GM18951 (cell line): ENCODE measurements around the gene TMEM269.
"Not testable (repeated sequence)": the region's sequence is repeated elsewhere in the genome, so short reads cannot be mapped to it uniquely, and the experiment has no call there.

Experiments
- POLR2A ChIP-seq: IDR thresholded peaks from 4 replicates; pipeline ENCODE4 v1.6.1; 2011; ENCODE audit warnings: mild to moderate bottlenecking; ENCODE audit not compliant: insufficient read length, insufficient read depth; ENCODE audit errors: extremely low read depth
- in situ Hi-C: fragments of 300-500 bp; cut with MboI; formaldehyde crosslinking; loops from one replicate; pipeline ENCODE4 v1.12.0; 2022; ENCODE audit warnings: low sequenced_read_pairs, mixed read lengths, inconsistent platforms; ENCODE audit not compliant: unreplicated experiment

The TMEM269 gene

DNA sequence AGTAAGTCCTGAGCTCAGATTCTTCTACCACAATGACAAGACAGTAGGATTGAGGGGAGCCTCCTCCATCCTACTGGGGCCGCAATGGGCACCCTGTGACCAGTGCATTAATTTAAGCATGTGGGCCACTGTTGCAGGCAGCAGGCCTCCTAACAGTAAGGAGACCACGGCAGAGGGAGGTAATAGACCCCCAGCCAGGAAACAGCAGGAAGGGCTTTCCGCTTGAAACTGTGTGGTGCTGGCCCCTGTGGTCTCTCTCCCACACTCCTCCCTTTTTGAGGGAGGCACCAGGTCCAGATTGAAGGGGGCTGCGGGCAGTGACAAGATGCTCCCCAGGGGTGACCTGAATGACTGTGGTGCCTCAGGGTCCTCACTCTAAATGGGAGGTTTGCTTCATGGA lies 43.1 kb upstream of the TMEM269 start:
- TF ChIP-seq POLR2A, result no peak
- in situ Hi-C loops, result loop anchor here (10.0 kb wide), 1 partner anchor 837 kb away; no protein-coding TSS in a partner anchor

DNA sequence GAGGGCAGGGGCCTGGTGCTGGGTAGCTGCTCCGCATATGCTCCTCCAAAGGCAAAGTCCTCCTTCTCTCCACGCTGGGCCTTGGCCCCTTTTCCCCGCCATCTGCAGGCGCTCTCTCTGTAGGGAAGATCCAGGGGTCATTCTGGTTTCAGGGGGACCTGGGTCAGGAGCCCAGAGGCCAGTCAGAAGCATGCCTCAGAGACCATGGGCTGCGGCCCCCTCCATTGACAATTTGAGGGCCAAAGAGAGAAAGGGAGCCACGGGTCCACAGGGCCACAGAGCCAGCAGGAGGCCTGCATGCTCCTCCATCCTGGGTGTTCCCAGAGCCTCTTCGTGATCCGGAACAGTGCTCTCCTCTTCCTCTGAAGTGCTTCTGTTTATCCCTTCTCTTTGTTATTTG lies 42.6 kb upstream of the TMEM269 start:
- in situ Hi-C loops, result loop anchor here (10.0 kb wide), 1 partner anchor 837 kb away; no protein-coding TSS in a partner anchor
- no peak for TF ChIP-seq POLR2A

GRCh38 chr1:42742617-42743316 lies 42.0 kb upstream of the TMEM269 start:
- no peak for TF ChIP-seq POLR2A
- in situ Hi-C loops, result loop anchor here (10.0 kb wide), 1 partner anchor 838 kb away; no protein-coding TSS in a partner anchor

DNA sequence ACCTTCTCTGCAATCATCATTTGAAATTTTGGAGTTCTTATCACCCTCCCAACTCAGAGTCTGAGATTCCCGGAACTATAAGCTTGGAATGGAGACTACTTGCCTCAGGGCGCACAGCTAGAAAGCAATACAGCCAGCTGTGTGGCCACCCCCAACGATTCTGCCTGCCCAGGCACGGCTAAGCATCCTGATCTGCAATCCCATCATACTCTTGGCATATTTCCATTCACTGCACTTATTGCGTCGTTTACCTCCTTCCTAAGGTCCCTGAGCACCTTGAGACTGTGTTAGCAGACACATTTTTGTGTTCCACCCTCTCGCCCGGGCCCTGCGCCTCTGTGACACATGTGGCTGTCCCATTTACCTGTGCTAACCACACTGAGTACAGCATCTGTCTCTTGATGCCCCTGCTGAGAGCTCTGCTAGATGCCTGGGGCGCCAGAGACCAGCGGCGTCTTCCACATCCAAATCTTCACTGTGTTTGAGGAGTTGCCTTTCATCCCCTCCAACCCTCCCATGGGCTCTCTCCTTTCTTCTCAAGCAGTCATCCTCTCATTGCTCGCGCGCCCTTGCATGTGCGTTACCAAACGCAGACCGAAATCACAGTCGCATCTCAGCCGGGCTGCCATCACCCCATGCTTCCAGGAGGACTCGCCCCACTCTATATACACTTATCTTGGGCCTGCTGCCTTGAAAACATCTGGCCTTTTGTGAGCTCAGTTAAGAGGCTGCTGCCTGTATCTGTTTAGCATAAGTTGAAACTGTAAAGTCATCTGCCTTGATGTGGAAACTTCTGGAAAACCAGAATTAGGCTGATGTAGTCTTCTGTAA lies 41.3 kb upstream of the TMEM269 start:
- no peak for TF ChIP-seq POLR2A
- in situ Hi-C loops, result loop anchor here (10.0 kb wide), 1 partner anchor 839 kb away; no protein-coding TSS in a partner anchor

- in situ Hi-C loops, result loop anchor here (10.0 kb wide), 1 partner anchor 839 kb away; no protein-coding TSS in a partner anchor
- no peak for TF ChIP-seq POLR2A
Observed at GRCh38 chr1:42744148-42744413, 40.7 kb upstream of the TMEM269 start.

GRCh38 chr1:42745851-42746250 lies 38.9 kb upstream of the TMEM269 start:
- in situ Hi-C loops, result loop anchor here (10.0 kb wide), 1 partner anchor 841 kb away; no protein-coding TSS in a partner anchor
- TF ChIP-seq POLR2A, result no peak

GRCh38 chr1:42746436-42747105 lies 38.2 kb upstream of the TMEM269 start:
- no peak for TF ChIP-seq POLR2A
- in situ Hi-C loops, result loop anchor here (10.0 kb wide), 1 partner anchor 842 kb away; no protein-coding TSS in a partner anchor

DNA sequence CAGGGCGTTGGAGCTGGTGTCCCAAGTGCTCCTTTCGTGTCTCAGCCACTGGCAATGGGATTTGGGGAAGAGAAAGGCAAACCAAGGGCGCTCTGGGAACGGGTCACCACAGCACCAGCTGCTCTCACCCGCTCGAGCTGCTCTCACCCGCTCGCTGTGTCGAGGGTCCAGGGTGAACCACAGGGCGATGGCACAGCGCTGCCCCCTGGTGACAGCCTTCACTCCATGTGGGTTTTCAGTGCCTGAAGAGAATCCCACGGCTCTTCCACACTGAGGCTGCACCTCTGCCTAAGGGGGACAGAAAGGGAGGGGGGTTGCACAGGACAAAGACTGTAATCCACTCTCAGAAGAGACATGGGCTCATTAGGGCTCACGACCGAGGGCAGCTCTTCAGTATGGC lies 37.7 kb upstream of the TMEM269 start:
- no peak for TF ChIP-seq POLR2A
- in situ Hi-C loops, result loop anchor here (10.0 kb wide), 1 partner anchor 842 kb away; no protein-coding TSS in a partner anchor

DNA sequence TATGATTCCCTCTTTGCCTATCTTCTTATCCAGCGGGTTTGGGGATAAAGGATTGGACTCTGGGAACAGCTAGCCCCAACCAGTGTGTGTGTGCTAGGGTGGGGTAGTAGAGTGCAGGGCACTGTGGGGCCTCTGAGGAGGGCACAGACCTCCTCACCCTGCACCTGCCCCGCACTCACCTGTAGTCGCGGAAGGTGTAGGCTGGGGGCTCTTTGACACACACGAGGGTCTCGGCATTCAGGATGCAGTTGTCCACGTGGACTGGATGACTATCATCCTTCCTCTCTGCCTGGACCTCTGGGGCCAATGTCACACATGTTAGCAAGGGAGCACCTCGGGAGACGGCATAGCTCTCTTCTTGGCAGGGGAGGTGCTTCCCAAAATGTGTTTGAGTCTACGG lies 36.8 kb upstream of the TMEM269 start:
- TF ChIP-seq POLR2A, result no peak
- in situ Hi-C loops, result loop anchor here (10.0 kb wide), 1 partner anchor 843 kb away; no protein-coding TSS in a partner anchor

DNA sequence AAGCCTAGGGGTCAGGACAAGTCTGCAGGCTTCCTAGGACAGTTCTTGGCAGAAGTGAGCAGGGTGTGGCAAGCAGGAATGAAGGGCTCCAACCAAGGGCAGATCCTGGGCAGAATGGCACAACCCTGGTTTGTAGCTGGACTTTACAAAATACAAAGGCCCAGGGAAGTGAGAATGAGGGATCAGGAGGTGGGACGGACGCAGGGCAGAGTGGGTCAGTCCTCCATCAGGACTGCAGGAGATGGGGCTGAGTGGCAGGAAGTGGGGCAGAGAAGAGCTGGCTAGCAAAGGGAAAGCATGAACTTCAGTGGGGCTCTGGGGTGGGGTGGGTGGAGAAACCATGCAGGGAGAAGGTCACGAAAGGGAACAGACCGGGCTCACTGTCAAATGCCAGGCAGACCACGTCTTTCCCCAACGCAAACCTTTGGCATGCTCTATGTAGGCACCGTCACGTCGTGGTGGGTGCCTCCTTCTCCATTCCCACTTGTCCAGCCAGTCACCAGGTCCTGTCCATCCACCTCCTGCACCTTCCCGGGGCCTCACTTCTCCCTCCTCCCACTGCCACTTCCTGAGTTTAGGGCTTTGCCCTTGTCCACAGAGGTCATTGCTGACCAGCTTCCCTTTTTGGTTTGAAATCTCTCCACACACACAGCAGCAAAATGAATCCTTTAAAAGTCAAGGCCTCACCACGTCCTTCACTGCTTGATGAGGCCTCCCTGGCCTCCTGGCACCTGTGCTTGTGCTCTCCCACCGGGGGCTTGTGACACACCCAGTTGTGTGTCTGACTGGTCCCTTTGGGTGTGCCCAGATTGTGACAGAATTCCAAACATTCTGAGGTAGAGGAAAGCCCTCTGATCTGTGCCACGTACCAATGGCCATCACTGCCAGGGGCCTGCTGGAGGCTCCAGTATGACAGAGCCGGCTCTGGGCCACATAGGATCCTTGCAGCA lies 36.1 kb upstream of the TMEM269 start:
- in situ Hi-C loops, result loop anchor here (10.0 kb wide), 1 partner anchor 844 kb away; no protein-coding TSS in a partner anchor

GRCh38 chr1:42750041-42750440 lies 34.8 kb upstream of the TMEM269 start:
- in situ Hi-C loops, result no loop called here
- no peak for TF ChIP-seq POLR2A

More for the DNA sequence above, 36.1 kb upstream of the TMEM269 start:
- TF ChIP-seq POLR2A, result no peak

- in situ Hi-C loops, result not testable (repeated sequence)
Observed at GRCh38 chr1:42751511-42752070, 33.2 kb upstream of the TMEM269 start.
